Measurements from ENCODE around the gene LDAH. TPM values are rescaled to one million over a fixed set of nuclear protein-coding genes. Genes with fewer than 3 reads are reported as not detected.

The LDAH gene
- total and polyA plus RNA-seq, 2 donors (not counting 3 experiments of a cell fraction or from before 2014, with no cell fraction given) = 12.3 to 24.0 TPM

- ChIA-PET CTCF (interaction anchor here (0.9 to 8.5 kb wide), 10 partner anchors 9 to 288 kb away, joined by 3 to 71 read pairs (median 5); partner anchors contain the start of genes GDF7 and LDAH), POLR2A (no interaction called here)
- Histone ChIP-seq H3K27me3 (ENCODE audit: control insufficient read depth in 2 of 2, insufficient read depth in 2 of 2, low read length in 2 of 2) (peaks cover 12 to 18% of the 10 kb centered on the region in 2 experiments), H3K79me2 (ENCODE audit: control insufficient read depth, insufficient read depth, low read length) (no peaks in the 10 kb centered on the region), H3K9me3 (replicated peaks; ENCODE audit: control insufficient read depth, insufficient read depth, low read length) (no peaks in the 10 kb centered on the region), H3K9me1 (replicated peaks; ENCODE audit: control insufficient read depth, extremely low read depth, insufficient read depth, low read length) (no peaks in the 10 kb centered on the region), H4K20me1 (replicated peaks; ENCODE audit: control insufficient read depth, extremely low read depth, insufficient read depth, low read length) (no peaks in the 10 kb centered on the region), H3K4me2 (ENCODE audit: insufficient read depth, low read length) (no peak overlapping the region), H3K27ac (ENCODE audit: insufficient read depth, low read depth, low read length) (no peak overlapping the region), H3K4me3 (replicated peaks in 1 of 3; ENCODE audit: insufficient read depth in 1 of 3, low read depth in 1 of 3, low read length in 3 of 3) (no peak overlapping the region), H2AFZ (ENCODE audit: low read depth, low read length) (no peak overlapping the region), H3K4me1 (ENCODE audit: control insufficient read depth, extremely low read depth, insufficient read depth, low read length) (peaks cover 15% of the 10 kb centered on the region), H3K36me3 (ENCODE audit: control insufficient read depth in 2 of 2, extremely low read depth in 1 of 2, insufficient read depth in 2 of 2, low read length in 2 of 2) (peaks cover 0 to 2% of the 10 kb centered on the region in 2 experiments), H3K9ac (replicated peaks; ENCODE audit: extremely low read depth, insufficient read depth, low read length) (no peak overlapping the region)
- TF ChIP-seq FOS (IDR thresholded peaks at IDR 0.05; ENCODE audit: borderline replicate concordance, insufficient read depth, low read length) = peak; percentile 79
- TF ChIP-seq JUN (IDR thresholded peaks at IDR 0.05; ENCODE audit: borderline replicate concordance, insufficient read depth, insufficient read length, low read depth) = no peak
- peak; percentile 30 for TF ChIP-seq POLR2AphosphoS5 (IDR thresholded peaks at IDR 0.05; ENCODE audit: insufficient read depth, low read depth, low read length)
- no peak for TF ChIP-seq CTCF (IDR thresholded peaks at IDR 0.05; ENCODE audit: extremely low read depth in 1 of 2, insufficient read depth in 1 of 2, low read depth in 1 of 2, low read length in 2 of 2)
- TF ChIP-seq EZH2 (IDR thresholded peaks at IDR 0.05; ENCODE audit: borderline replicate concordance, low read depth, low read length, severe bottlenecking) = no peak
- no peak for TF ChIP-seq MAX (IDR thresholded peaks at IDR 0.05; ENCODE audit: insufficient read depth, insufficient read length)
- TF ChIP-seq POLR2A (IDR thresholded peaks at IDR 0.05; ENCODE audit: low read depth, low read length) = peak; percentile 60
- peak; percentile 22 for TF ChIP-seq GATA2 (IDR thresholded peaks at IDR 0.05; ENCODE audit: insufficient read depth, insufficient read length, low read depth, low read length)
- no peak for TF ChIP-seq MYC (IDR thresholded peaks at IDR 0.05; ENCODE audit: low read depth, low read length)
- DNase-seq (ENCODE audit: low read depth, low spot score) (peak; percentile 80), FAIRE-seq (peak; percentile 78)
- intact Hi-C loops (cut with micrococcal nuclease) = no loop called here
- dilution Hi-C loops (cut with MboI; ENCODE audit: extremely low pct_ligation_motif_present, low sequenced_read_pairs) = no loop called here
- BruUV-seq (replicated peaks) = no TSS peak
Measured at GRCh38 chr2:20674974-20675679, 147.8 kb downstream of the LDAH start.

Data from endothelial cell of umbilical vein (primary cell).